Trophoblast cell (in vitro differentiated cells and primary cell): Measurements from ENCODE around the gene NAPB.

Source experiments
- DNase-seq, 2 donors: peaks; one replicate each; pipeline ENCODE4 v3.0.0-alpha.2; 2016
- H2AFZ ChIP-seq: 2 replicates; pipeline ENCODE4 v1.6.1; 2013; ENCODE audit warnings: low read length, moderate library complexity, mild to moderate bottlenecking; ENCODE audit not compliant: insufficient read depth, poor library complexity
- H2AK5ac ChIP-seq: 2 replicates; pipeline ENCODE4 v1.6.1; 2013; ENCODE audit warnings: mild to moderate bottlenecking, low read length
- H2BK120ac ChIP-seq: 2 replicates; pipeline ENCODE4 v1.6.1; 2013; ENCODE audit warnings: low read length, mild to moderate bottlenecking, moderate library complexity; ENCODE audit not compliant: insufficient read depth, poor library complexity
- H2BK12ac ChIP-seq: 2 replicates; pipeline ENCODE4 v1.6.1; 2013; ENCODE audit warnings: mild to moderate bottlenecking, low read length, moderate library complexity
- H2BK5ac ChIP-seq: 2 replicates; pipeline ENCODE4 v1.6.1; 2013; ENCODE audit warnings: low read length, low read depth, moderate library complexity, mild to moderate bottlenecking; ENCODE audit not compliant: poor library complexity
- H3K14ac ChIP-seq: 2 replicates; pipeline ENCODE4 v1.6.1; 2013; ENCODE audit warnings: mild to moderate bottlenecking, low read length
- H3K18ac ChIP-seq: 2 replicates; pipeline ENCODE4 v1.6.1; 2013; ENCODE audit warnings: mild to moderate bottlenecking, low read length
- H3K23ac ChIP-seq: 2 replicates; pipeline ENCODE4 v1.6.1; 2013; ENCODE audit warnings: low read length
- H3K27ac ChIP-seq: 2 replicates; pipeline ENCODE4 v1.5.1; 2013; ENCODE audit warnings: low read depth, mild to moderate bottlenecking, inconsistent platforms, low read length, moderate library complexity
- H3K27me3 ChIP-seq: 2 replicates; pipeline ENCODE4 v1.6.1; 2013; ENCODE audit warnings: inconsistent platforms, mild to moderate bottlenecking, low read length, moderate library complexity; ENCODE audit not compliant: insufficient read depth
- H3K36me3 ChIP-seq, 2 experiments: 1 replicate in 1 of 2; 2 replicates in 1 of 2; pipeline ENCODE4 v1.6.1; 2013; ENCODE audit warnings: low read length in 2 of 2, mild to moderate bottlenecking in 2 of 2, moderate library complexity in 1 of 2; ENCODE audit not compliant: insufficient read depth in 2 of 2, control insufficient read depth in 1 of 2
- H3K4ac ChIP-seq: 2 replicates; pipeline ENCODE4 v1.6.1; 2013; ENCODE audit warnings: low read depth, mild to moderate bottlenecking, low read length, moderate library complexity
- H3K4me1 ChIP-seq, 2 experiments: 1 replicate in 1 of 2; 2 replicates in 1 of 2; pipeline ENCODE4 v1.6.1; 2013; ENCODE audit warnings: low read length in 2 of 2, mild to moderate bottlenecking in 2 of 2, moderate library complexity in 1 of 2; ENCODE audit not compliant: insufficient read depth in 2 of 2, control insufficient read depth in 1 of 2
- H3K4me2 ChIP-seq: 2 replicates; pipeline ENCODE4 v1.6.1; 2013; ENCODE audit warnings: inconsistent platforms, mild to moderate bottlenecking, low read length, moderate library complexity
- H3K4me3 ChIP-seq: 2 replicates; pipeline ENCODE4 v1.5.1; 2013; ENCODE audit warnings: mild to moderate bottlenecking, low read depth, low read length, inconsistent platforms
- H3K79me1 ChIP-seq: one replicate; pipeline ENCODE4 v1.6.1; 2013; ENCODE audit warnings: low read length
- H3K79me2 ChIP-seq: 2 replicates; pipeline ENCODE4 v1.6.1; 2013; ENCODE audit warnings: low read length, mild to moderate bottlenecking; ENCODE audit not compliant: control insufficient read depth, insufficient read depth, poor library complexity
- H3K9ac ChIP-seq: 2 replicates; pipeline ENCODE4 v1.6.1; 2013; ENCODE audit warnings: mild to moderate bottlenecking, low read length
- H3K9me3 ChIP-seq: 2 replicates; pipeline ENCODE4 v1.6.1; 2013; ENCODE audit warnings: low read depth, mild to moderate bottlenecking, control low read depth, inconsistent platforms, low read length; ENCODE audit not compliant: insufficient read depth
- H4K12ac ChIP-seq: 2 replicates; pipeline ENCODE4 v1.6.1; 2013; ENCODE audit warnings: low read depth, mild to moderate bottlenecking, low read length, moderate library complexity
- H4K8ac ChIP-seq: 2 replicates; pipeline ENCODE4 v1.6.1; 2013; ENCODE audit warnings: low read depth, mild to moderate bottlenecking, low read length, moderate library complexity
- H4K91ac ChIP-seq: one replicate; pipeline ENCODE4 v1.6.1; 2013; ENCODE audit warnings: low read depth, mild to moderate bottlenecking, low read length, moderate library complexity
- WGBS: extraction: QIAGEN DNeasy Blood & Tissue Kit; methylation state at CpG from one replicate; pipeline ENCODE4 v1.1.7; 2013; ENCODE audit warnings: missing lambda C conversion rate; ENCODE audit not compliant: insufficient read length, insufficient coverage; ENCODE audit errors: extremely low coverage; 5-methylcytosine and 5-hydroxymethylcytosine counted together

NAPB gene

GRCh38 chr20:23453549-23454543, 32.6 kb upstream of the NAPB start:
- 100% methylated on average over 2 of the region's 15 CpGs for WGBS
- Histone ChIP-seq H3K14ac (no peak overlapping the region), H2BK120ac (no peak overlapping the region), H4K8ac (no peak overlapping the region), H3K4me3 (no peak overlapping the region), H3K9ac (no peak overlapping the region), H2AK5ac (no peak overlapping the region), H3K9me3 (peaks cover 5% of the 10 kb centered on the region), H3K79me1 (no peaks in the 10 kb centered on the region), H2BK5ac (no peak overlapping the region), H3K4ac (no peak overlapping the region), H3K27me3 (no peaks in the 10 kb centered on the region), H3K23ac (no peak overlapping the region), H3K79me2 (no peaks in the 10 kb centered on the region), H3K4me1 (no peaks in the 10 kb centered on the region), H3K18ac (no peak overlapping the region), H2BK12ac (no peak overlapping the region), H3K4me2 (no peak overlapping the region), H3K27ac (no peak overlapping the region), H3K36me3 (no peaks in the 10 kb centered on the region), H2AFZ (no peak overlapping the region), H4K12ac (no peak overlapping the region), H4K91ac (no peak overlapping the region)
- no peak for DNase-seq

- Histone ChIP-seq H3K36me3 (no peaks in the 10 kb centered on the region), H3K27ac (no peak within 1 kb of the TSS), H2BK120ac (no peak within 1 kb of the TSS), H3K4ac (no peak within 1 kb of the TSS), H3K4me1 (no peaks in the 10 kb centered on the region), H4K12ac (no peak within 1 kb of the TSS), H3K14ac (no peak within 1 kb of the TSS), H2AFZ (no peak within 1 kb of the TSS), H3K79me2 (no peaks in the 10 kb centered on the region), H3K9me3 (peaks cover 5% of the 10 kb centered on the region), H2BK12ac (no peak within 1 kb of the TSS), H3K18ac (no peak within 1 kb of the TSS), H3K4me2 (no peak within 1 kb of the TSS), H2AK5ac (no peak within 1 kb of the TSS), H3K9ac (no peak within 1 kb of the TSS), H3K23ac (no peak within 1 kb of the TSS), H3K27me3 (no peaks in the 10 kb centered on the region), H4K8ac (no peak within 1 kb of the TSS), H4K91ac (no peak within 1 kb of the TSS), H3K4me3 (no peak within 1 kb of the TSS), H3K79me1 (no peaks in the 10 kb centered on the region), H2BK5ac (no peak within 1 kb of the TSS)
- no CpG with 5 or more reads among the region's 4 CpGs for WGBS
- DNase-seq, result no peak
Measured at GRCh38 chr20:23452776-23453175, 31.5 kb upstream of the NAPB start, which contains the start of gene CST11. TSS of gene CST11 (minus strand) at chr20:23452876. CDS start at chr20:23452811, 65 bp downstream.

- Histone ChIP-seq H3K79me2 (no peaks in the 10 kb centered on the region), H3K23ac (no peak overlapping the region), H2BK120ac (no peak overlapping the region), H3K27ac (no peak overlapping the region), H3K27me3 (no peaks in the 10 kb centered on the region), H2AFZ (no peak overlapping the region), H3K4me2 (no peak overlapping the region), H2BK12ac (no peak overlapping the region), H3K4me1 (no peaks in the 10 kb centered on the region), H3K9me3 (peaks cover 5% of the 10 kb centered on the region), H2BK5ac (no peak overlapping the region), H4K8ac (no peak overlapping the region), H3K4ac (no peak overlapping the region), H4K91ac (no peak overlapping the region), H3K36me3 (no peaks in the 10 kb centered on the region), H2AK5ac (no peak overlapping the region), H3K4me3 (no peak overlapping the region), H3K79me1 (no peaks in the 10 kb centered on the region), H3K9ac (no peak overlapping the region), H3K18ac (no peak overlapping the region), H4K12ac (no peak overlapping the region), H3K14ac (no peak overlapping the region)
- DNase-seq, result peak; percentile 41 to 66
- WGBS, result no CpG with 5 or more reads among the region's 11 CpGs
Measured at GRCh38 chr20:23451956-23452487, 30.7 kb upstream of the NAPB start.

- Histone ChIP-seq H3K36me3 (no peaks in the 10 kb centered on the region), H3K27ac (no peak overlapping the region), H3K4me3 (no peak overlapping the region), H4K12ac (no peak overlapping the region), H4K91ac (no peak overlapping the region), H2AK5ac (no peak overlapping the region), H3K4me2 (no peak overlapping the region), H3K14ac (no peak overlapping the region), H3K79me2 (no peaks in the 10 kb centered on the region), H2BK5ac (no peak overlapping the region), H3K9ac (no peak overlapping the region), H2BK120ac (no peak overlapping the region), H3K79me1 (no peaks in the 10 kb centered on the region), H3K4ac (no peak overlapping the region), H3K27me3 (no peaks in the 10 kb centered on the region), H3K23ac (no peak overlapping the region), H3K4me1 (peaks cover 2 to 3% of the 10 kb centered on the region in 2 experiments), H3K18ac (no peak overlapping the region), H4K8ac (no peak overlapping the region), H3K9me3 (peaks cover 4% of the 10 kb centered on the region), H2BK12ac (no peak overlapping the region), H2AFZ (no peak overlapping the region)
- WGBS, result 100% methylated on average over 1 of the region's 1 CpG
- DNase-seq, result no peak
Measured at GRCh38 chr20:23450877-23451276, 29.6 kb upstream of the NAPB start.
